ENCODE results near the gene SYCE1.
"Not testable (repeated sequence)": the region's sequence is repeated elsewhere in the genome, so short reads cannot be mapped to it uniquely, and the experiment has no call there.

Gene SYCE1

GRCh38 chr10:133544506-133544905 is 20.9 kb downstream of the SYCE1 start:
- DNase-seq (ENCODE audit: extremely low read depth, low read depth): no peak
- no peak for TF ChIP-seq CTCF (IDR thresholded peaks at IDR 0.05; ENCODE audit: low read depth, low read length, missing control alignments)

GRCh38 chr10:133541441-133541975 is 23.9 kb downstream of the SYCE1 start:
- not testable (repeated sequence) for DNase-seq (ENCODE audit: extremely low read depth, low read depth); H3K4me3 ChIP-seq (replicated peaks; ENCODE audit: low read depth, low read length)

More at GRCh38 chr10:133544506-133544905, 20.9 kb downstream of the SYCE1 start:
- H3K4me3 ChIP-seq (replicated peaks; ENCODE audit: low read depth, low read length): no peak overlapping the region

GRCh38 chr10:133537546-133538545 is 27.5 kb downstream of the SYCE1 start:
- no peak for DNase-seq (ENCODE audit: extremely low read depth, low read depth)
- no peak for TF ChIP-seq CTCF (IDR thresholded peaks at IDR 0.05; ENCODE audit: low read depth, low read length, missing control alignments)
- H3K4me3 ChIP-seq (replicated peaks; ENCODE audit: low read depth, low read length): no peak overlapping the region

- no peak overlapping the region for H3K4me3 ChIP-seq (replicated peaks; ENCODE audit: low read depth, low read length)
- no peak for TF ChIP-seq CTCF (IDR thresholded peaks at IDR 0.05; ENCODE audit: low read depth, low read length, missing control alignments)
- no peak for DNase-seq (ENCODE audit: extremely low read depth, low read depth)
Measured at GRCh38 chr10:133536198-133536597, 29.2 kb downstream of the SYCE1 start.

- DNase-seq (ENCODE audit: extremely low read depth, low read depth): no peak
- no peak for TF ChIP-seq CTCF (IDR thresholded peaks at IDR 0.05; ENCODE audit: low read depth, low read length, missing control alignments)
Measured at GRCh38 chr10:133534417-133534816, 31.0 kb downstream of the SYCE1 start.

GRCh38 chr10:133532871-133533270 is 32.5 kb downstream of the SYCE1 start:
- no peak for DNase-seq (ENCODE audit: extremely low read depth, low read depth)
- H3K4me3 ChIP-seq (replicated peaks; ENCODE audit: low read depth, low read length): no peak overlapping the region
- TF ChIP-seq CTCF (IDR thresholded peaks at IDR 0.05; ENCODE audit: low read depth, low read length, missing control alignments): no peak

More at GRCh38 chr10:133534417-133534816, 31.0 kb downstream of the SYCE1 start:
- no peak overlapping the region for H3K4me3 ChIP-seq (replicated peaks; ENCODE audit: low read depth, low read length)

- H3K4me3 ChIP-seq (replicated peaks; ENCODE audit: low read depth, low read length): no peak overlapping the region
- DNase-seq (ENCODE audit: extremely low read depth, low read depth): no peak
- no peak for TF ChIP-seq CTCF (IDR thresholded peaks at IDR 0.05; ENCODE audit: low read depth, low read length, missing control alignments)
Measured at GRCh38 chr10:133530506-133530905, 34.9 kb downstream of the SYCE1 start.
